ENCODE measurements around the gene AFMID. TPM values are rescaled to one million over a fixed set of nuclear protein-coding genes. Genes with fewer than 3 reads are reported as not detected.
"Not testable (repeated sequence)": the region's sequence is repeated elsewhere in the genome, so short reads cannot be mapped to it uniquely, and the experiment has no call there.

Gene AFMID
- total RNA-seq, 2 donors from 2014 or later: 17.0 to 49.7 TPM

GRCh38 chr17:78250891-78251772 is 64.0 kb downstream of the AFMID start:
- Mint-ChIP-seq H3K36me3 (no peaks in the 10 kb centered on the region), H3K4me3 (no peak overlapping the region), H3K4me1 (ENCODE audit: low read depth in 2 of 2) (peaks cover 13 to 17% of the 10 kb centered on the region in 2 donors), H3K9me3 (no peaks in the 10 kb centered on the region), H3K27ac (no peak overlapping the region), H3K27me3 (peaks cover 2 to 7% of the 10 kb centered on the region in 2 donors)
- ATAC-seq (peak; percentile 83 to 91), DNase-seq (ENCODE audit: low spot score) (peak; percentile 91)

GRCh38 chr17:78251773-78252103 is 64.6 kb downstream of the AFMID start:
- Mint-ChIP-seq H3K9me3 (no peaks in the 10 kb centered on the region), H3K36me3 (no peaks in the 10 kb centered on the region), H3K4me3 (no peak overlapping the region), H3K27me3 (peaks cover 2 to 7% of the 10 kb centered on the region in 2 donors), H3K4me1 (ENCODE audit: low read depth in 2 of 2) (peaks cover 13 to 17% of the 10 kb centered on the region in 2 donors), H3K27ac (no peak overlapping the region)
- DNase-seq (ENCODE audit: low spot score) (no peak), ATAC-seq (no peak)

- ATAC-seq: no peak
- peaks cover 13 to 17% of the 10 kb centered on the region in 2 donors for H3K4me1 Mint-ChIP-seq (ENCODE audit: low read depth in 2 of 2)
Measured at GRCh38 chr17:78252111-78252634, 65.0 kb downstream of the AFMID start.

GRCh38 chr17:78252701-78253635 is 65.8 kb downstream of the AFMID start:
- peak overlapping the region; percentile 62 for H3K4me3 Mint-ChIP-seq
- H3K9me3 Mint-ChIP-seq: no peaks in the 10 kb centered on the region
- H3K27ac Mint-ChIP-seq: no peak overlapping the region
- peaks cover 4% of the 10 kb centered on the region in 2 donors for H3K27me3 Mint-ChIP-seq
- H3K4me1 Mint-ChIP-seq (ENCODE audit: low read depth in 2 of 2): peaks cover 16 to 20% of the 10 kb centered on the region in 2 donors
- DNase-seq (ENCODE audit: low spot score) (no peak), ATAC-seq (no peak)
- no peaks in the 10 kb centered on the region for H3K36me3 Mint-ChIP-seq

More at GRCh38 chr17:78252111-78252634, 65.0 kb downstream of the AFMID start:
- Mint-ChIP-seq H3K4me3 (no peak overlapping the region), H3K9me3 (no peaks in the 10 kb centered on the region), H3K27me3 (peaks cover 2 to 4% of the 10 kb centered on the region in 2 donors), H3K27ac (no peak overlapping the region), H3K36me3 (no peaks in the 10 kb centered on the region)
- DNase-seq (ENCODE audit: low spot score): no peak

GRCh38 chr17:78253636-78253945 is 66.4 kb downstream of the AFMID start:
- not testable (repeated sequence) for DNase-seq (ENCODE audit: low spot score); H3K36me3 Mint-ChIP-seq; ATAC-seq; H3K9me3 Mint-ChIP-seq; H3K27me3 Mint-ChIP-seq; H3K27ac Mint-ChIP-seq
- Mint-ChIP-seq H3K4me3 (peak overlapping the region; percentile 71), H3K4me1 (ENCODE audit: low read depth in 2 of 2) (peaks cover 19 to 25% of the 10 kb centered on the region in 2 donors)

- H3K4me1 Mint-ChIP-seq (ENCODE audit: low read depth in 2 of 2): peaks cover 19 to 26% of the 10 kb centered on the region in 2 donors
- DNase-seq (ENCODE audit: low spot score) (peak; percentile 78), ATAC-seq (peak; percentile 83 to 90)
- H3K9me3 Mint-ChIP-seq: no peaks in the 10 kb centered on the region
- peak overlapping the region; percentile 71 for H3K4me3 Mint-ChIP-seq
- peaks cover 7% of the 10 kb centered on the region in 2 donors for H3K27me3 Mint-ChIP-seq
- peak overlapping the region; percentile 13 to 45 for H3K27ac Mint-ChIP-seq
- no peaks in the 10 kb centered on the region for H3K36me3 Mint-ChIP-seq
Measured at GRCh38 chr17:78253946-78254672, 66.9 kb downstream of the AFMID start.

GRCh38 chr17:78255029-78255656 is 68.0 kb downstream of the AFMID start:
- no peaks in the 10 kb centered on the region for H3K9me3 Mint-ChIP-seq
- no peak for DNase-seq (ENCODE audit: low spot score)
- H3K4me1 Mint-ChIP-seq (ENCODE audit: low read depth in 2 of 2): peaks cover 19 to 30% of the 10 kb centered on the region in 2 donors
- H3K4me3 Mint-ChIP-seq: peak overlapping the region; percentile 50
- peaks cover 7% of the 10 kb centered on the region in 2 donors for H3K27me3 Mint-ChIP-seq
- peak overlapping the region; percentile 29 to 31 for H3K27ac Mint-ChIP-seq
- ATAC-seq: no peak
- H3K36me3 Mint-ChIP-seq: no peaks in the 10 kb centered on the region

- no peaks in the 10 kb centered on the region for H3K9me3 Mint-ChIP-seq
- H3K4me1 Mint-ChIP-seq (ENCODE audit: low read depth in 2 of 2): peaks cover 19 to 25% of the 10 kb centered on the region in 2 donors
- H3K36me3 Mint-ChIP-seq: no peaks in the 10 kb centered on the region
- H3K4me3 Mint-ChIP-seq: no peak overlapping the region
- ATAC-seq: no peak
- H3K27ac Mint-ChIP-seq: peak overlapping the region in 1 of 2 donors; percentile 31
- no peak for DNase-seq (ENCODE audit: low spot score)
- H3K27me3 Mint-ChIP-seq: peaks cover 7% of the 10 kb centered on the region in 2 donors
Measured at GRCh38 chr17:78255953-78256706, 69.0 kb downstream of the AFMID start.

GRCh38 chr17:78256707-78257591 is 69.8 kb downstream of the AFMID start:
- Mint-ChIP-seq H3K9me3 (no peaks in the 10 kb centered on the region), H3K4me1 (ENCODE audit: low read depth in 2 of 2) (peaks cover 19 to 23% of the 10 kb centered on the region in 2 donors), H3K36me3 (no peaks in the 10 kb centered on the region), H3K27ac (no peak overlapping the region), H3K4me3 (no peak overlapping the region), H3K27me3 (peaks cover 7% of the 10 kb centered on the region in 2 donors)
- no peak for ATAC-seq
- no peak for DNase-seq (ENCODE audit: low spot score)

All from natural killer cell treated with Interleukin-12 subunit alpha and Interleukin-12 subunit beta and Interleukin-15 and Interleukin-18, amount 100 ng/mL, for 72 hours (primary cell).